Renal cortex interstitium (tissue), 11 donors: Measurements from ENCODE around the gene SEC23A. TPM values are rescaled to one million over a fixed set of nuclear protein-coding genes. Genes with fewer than 3 reads are reported as not detected.
A peak's percentile ranks its signal among the peaks of the same experiment; 100 is the strongest.
"Not testable (repeated sequence)": the region's sequence is repeated elsewhere in the genome, so short reads cannot be mapped to it uniquely, and the experiment has no call there.

Experiments
- DNase-seq, 11 donors: peaks; one replicate each; pipeline ENCODE4 v3.0.0-alpha.2; 2013; ENCODE audit warnings: low read depth in 9 of 11, low spot score in 4 of 11; ENCODE audit errors: extremely low read depth in 1 of 11
- polyA plus RNA-seq, 3 donors: library from polyadenylated mRNA; unstranded; fragments of 120-200 nt; gene quantifications; one replicate each; pipeline ENCODE4 v1.2.1, GENCODE V29; 2013; ENCODE audit not compliant: insufficient read length in 3 of 3

SEC23A gene
- polyA plus RNA-seq, 3 donors: 67.4 to 71.0 (median 69.0) TPM

DNA sequence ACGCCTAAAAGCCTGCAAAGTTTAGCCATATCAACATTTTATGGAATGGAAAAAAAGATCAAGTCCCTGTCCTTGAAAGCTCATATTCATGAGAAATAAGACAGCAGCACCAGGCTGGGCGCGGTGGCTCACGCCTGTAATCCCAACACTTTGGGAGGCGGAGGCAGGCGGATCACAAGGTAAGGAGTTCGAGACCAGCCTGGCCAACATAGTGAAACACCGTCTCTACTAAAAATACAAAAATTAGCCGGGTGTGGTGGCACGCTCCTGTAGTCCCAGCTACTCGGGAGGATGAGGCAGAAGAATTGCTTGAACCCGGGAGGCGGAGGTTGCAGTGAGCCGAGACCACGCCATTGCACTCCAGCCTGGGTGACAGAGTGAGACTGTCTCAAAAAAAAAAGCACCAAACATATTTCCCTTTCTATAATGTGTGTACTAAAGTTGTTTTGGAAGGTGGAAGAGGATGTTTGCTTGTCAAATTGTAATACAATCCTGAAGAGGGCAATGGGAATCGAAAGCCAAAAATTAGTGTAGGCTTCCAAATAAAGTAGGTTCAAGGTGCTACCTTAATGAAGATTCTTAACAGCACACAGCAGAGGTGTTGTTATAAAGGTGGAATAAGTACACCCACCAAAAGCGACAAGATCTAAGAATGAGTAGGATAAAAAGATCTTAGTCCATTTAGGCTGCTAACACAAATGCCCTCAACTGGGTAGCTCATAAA lies 1.2 kb upstream of the SEC23A start:
- DNase-seq: not testable (repeated sequence)

DNA sequence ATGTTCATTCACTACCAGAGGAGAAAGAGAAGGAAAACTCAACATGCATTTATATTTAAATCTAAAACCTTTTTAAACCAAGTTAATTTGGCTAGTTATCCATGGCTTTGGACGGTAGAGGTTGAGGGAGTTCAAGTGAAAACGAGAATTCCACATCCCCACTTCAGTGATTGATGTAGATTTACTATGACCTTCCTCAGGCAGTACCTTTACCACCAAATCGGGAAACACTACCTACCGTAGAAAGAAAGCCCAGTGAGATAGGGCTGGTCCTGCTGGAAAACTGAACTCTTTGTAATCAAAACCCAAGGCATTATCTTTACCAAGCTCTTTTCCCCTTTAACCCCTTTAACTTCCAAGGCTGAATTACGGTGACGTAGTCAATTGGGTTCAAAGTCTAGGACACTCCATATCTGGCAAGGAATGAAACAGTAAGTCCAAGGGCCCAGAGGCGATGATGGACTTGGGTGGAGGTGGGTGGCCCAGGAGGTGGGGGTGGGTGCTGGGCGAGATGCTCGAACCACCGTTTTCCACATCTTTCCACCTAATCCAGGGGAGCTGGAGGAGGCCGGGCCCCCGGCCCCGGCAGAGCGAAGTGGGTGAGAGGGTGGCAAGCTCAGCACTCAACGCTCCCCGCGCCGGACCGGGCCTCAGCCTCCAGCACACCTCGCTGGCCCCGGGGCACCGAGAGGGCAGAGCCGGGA lies 618 bp downstream of the SEC23A start:
- DNase-seq: peak in 7 of 11 donors; percentile 13 to 67 (median 56)

DNA sequence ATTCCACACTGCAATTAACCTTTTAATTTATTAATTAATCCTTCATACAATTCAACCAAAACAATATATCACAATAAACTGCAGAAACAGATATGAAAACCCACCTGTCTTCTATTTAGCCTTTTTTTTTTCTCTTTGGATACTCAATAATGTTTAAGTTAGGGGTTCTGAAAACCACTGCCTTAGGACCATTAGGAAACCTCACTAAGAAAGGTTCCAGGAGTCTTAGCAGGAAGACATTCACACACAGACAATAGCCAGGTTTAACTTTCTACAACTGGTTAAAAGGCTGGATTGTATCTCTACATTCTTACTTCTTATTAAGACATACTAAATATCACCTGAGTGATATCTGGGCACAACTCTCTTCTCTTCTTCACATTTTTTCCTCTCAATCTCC lies 3.3 kb downstream of the SEC23A start:
- no peak for DNase-seq

DNA sequence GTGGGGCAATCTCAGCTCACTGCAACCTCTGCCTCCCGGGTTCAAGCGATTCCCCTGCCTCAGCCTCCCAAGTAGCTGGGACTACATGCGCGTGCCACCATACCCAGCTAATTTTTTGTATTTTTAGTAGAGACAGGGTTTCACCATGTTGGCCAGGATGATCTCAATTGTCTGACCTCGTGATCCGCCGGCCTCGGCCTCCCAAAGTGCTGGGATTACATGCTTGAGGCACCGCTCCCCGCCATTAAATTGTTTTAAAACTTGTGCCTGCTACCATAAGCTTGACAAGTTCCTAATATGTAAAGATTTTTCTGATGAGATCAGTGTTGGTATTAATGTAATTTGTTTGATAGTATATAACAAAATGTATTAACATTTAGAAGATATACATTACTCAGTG lies 3.8 kb downstream of the SEC23A start:
- not testable (repeated sequence) for DNase-seq

DNA sequence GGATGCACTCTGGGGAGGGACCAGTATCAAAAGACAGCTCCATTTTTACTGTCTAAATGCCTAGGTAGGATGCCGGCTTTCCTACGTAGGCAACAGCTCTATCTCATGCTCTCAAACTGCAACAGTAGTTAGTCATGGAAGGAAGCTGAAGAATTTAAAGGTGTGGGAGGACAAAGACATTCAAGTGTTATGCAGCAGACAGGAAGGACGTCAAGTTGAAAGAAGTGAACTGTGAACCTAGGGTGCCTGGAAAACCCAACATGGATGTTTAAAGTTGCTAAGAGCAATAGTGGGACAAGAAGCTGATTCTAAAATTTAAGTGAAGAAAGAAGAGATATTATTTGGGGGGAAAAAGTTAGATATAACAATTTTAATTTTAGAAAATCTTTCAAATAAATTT lies 5.9 kb downstream of the SEC23A start:
- DNase-seq: no peak

DNA sequence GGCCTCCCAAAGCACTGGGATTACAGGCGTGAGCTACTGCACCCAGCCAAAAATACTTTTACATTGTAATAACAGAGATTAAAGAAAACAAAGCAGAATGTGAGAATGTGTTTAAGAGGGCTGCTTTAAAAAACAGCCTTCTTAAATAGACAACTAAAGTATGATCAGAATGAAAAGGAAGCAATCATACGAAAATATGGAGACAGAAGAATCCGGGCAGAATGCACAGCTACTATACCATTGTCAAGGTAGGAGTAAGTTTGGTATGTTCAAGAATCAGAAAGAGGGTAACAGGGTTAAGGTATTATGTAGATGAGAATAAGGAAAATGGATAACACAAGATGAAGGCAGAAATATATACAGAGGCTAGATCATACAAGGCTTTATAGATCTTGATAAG lies 8.5 kb downstream of the SEC23A start:
- DNase-seq: no peak

DNA sequence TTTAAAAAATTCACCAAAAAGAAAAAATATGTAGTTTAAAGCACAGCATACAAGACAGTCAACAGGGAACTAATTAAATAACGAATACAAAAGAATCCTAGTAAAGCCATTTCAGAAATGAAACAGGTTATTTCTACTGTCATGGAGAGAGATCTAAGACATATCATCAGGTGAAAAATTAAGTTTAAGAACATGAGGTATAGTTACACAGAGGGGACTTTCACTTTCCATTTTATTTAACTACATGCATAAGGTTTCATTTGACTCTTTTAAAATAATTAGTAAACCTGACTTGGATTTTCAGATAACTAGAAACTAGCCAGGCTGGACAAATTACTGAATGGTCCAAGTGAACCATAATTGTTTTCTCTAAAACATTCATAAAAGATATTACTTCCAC lies 11.3 kb downstream of the SEC23A start:
- no peak for DNase-seq

DNA sequence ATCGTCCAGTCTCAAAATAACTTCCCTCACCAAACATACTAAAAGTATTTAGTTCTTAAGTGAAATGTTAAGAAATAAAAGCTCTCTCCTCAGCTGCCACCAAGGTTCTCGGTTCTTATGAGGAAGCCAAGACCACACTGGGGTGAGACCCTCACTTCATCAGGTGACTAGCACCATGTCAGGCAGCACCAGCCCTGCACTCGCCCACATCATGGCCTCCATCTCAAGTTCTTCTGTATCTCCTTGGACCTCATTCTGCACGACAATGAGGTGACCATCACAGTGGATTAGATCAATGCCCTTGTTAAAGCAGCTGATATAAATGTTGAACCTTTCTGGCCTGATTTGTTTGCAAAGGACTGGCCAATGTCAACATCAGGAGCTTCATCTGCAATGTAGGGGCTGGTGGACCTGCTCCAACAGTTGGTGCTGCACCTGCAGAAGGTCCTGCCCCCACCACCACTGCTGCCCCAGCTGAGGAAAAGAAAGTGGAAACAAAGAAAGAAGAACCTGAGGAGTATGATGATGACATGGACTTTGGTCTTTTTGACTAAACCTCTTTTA lies 12.4 kb downstream of the SEC23A start:
- DNase-seq: no peak

DNA sequence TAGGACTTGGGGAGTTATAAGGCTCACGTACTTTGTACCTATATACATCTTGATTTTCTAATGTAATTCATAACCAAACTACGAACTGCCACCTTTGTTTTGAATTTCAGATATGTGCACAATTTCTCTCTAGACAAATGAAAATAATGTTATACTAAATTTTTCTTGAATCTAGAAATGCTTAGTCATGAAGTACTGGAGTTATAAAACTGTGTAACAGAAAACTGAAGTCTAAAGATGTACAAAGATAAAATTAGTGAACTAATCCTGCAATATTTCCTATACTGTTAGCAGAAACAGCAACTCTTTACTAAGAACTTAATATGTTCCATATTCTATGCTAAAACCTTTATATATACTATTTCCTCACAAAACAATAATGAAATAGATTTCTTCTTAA lies 15.5 kb downstream of the SEC23A start:
- no peak for DNase-seq

DNA sequence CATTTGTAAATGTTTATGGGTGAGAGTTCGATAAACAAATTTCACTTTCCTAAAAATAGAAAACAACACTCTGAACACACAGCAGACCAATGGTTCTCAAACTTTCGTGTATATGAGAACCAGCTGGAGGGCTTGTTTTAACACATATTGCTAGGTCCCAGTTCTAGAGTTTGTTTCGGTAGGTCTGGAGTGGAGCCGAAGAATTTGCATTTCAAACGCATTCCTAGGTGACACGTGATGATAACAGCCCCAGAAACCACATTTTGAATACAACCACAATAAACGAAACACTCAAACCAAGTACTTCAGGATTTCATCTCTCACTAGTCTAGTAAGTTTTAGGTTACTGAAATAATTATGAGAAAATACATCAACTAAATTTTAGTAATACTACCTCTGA lies 17.1 kb downstream of the SEC23A start:
- no peak for DNase-seq

DNA sequence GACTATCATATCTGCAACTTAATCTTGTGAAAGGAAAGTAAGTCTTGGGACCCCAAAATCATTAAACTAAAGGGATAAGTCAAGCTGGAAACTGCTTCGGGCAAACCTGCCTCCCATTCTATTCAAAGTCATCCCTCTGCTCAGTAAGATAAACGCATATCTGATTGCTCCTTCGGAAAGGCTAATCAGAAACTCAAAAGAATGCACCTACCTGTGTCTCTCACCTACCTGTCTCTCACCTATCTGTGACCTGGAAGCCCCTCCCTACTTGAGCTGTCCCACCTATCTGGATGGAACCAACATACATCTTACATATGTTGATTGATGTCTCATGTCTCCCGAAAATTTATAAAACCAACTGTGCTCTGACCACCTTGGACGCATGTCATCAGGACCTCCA lies 19.9 kb downstream of the SEC23A start:
- DNase-seq: no peak

DNA sequence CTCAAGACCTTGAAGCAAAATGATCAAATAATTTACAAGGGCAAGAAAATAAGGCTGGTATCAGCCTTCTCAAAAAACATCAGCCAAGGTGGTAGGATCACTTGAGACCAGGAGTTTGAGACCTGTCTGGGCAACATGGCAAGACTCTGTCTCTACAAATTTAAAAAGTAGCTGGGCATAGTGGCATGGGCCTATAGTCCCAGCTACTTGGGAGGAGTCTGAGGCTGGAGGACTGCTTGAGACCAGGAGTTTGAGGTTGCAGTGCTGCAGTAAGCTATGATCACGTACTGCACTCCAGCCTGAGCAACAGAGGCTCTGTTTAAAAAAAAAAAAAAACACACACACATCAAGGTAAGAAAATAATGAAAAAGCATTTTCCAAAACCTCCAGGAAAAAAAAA lies 22.1 kb downstream of the SEC23A start:
- DNase-seq: no peak

DNA sequence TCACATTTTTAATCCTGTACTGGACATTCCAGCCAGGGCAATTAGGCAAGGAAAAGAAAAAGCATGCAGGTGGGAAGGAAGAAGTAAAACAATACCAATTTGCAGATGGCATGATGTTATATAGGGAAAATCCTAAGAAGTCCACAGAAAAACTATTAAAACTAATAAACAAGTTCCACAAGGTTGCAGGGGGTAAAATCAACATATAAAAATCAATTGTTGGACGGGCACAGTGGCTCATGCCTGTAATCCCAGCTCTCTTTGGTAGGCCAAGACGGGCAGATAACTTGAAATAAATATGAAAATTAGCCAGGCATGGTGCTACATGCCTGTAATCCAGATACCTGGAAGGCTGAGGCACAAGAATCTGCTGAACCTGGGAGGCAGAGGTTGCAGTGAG lies 31.9 kb downstream of the SEC23A start:
- DNase-seq: no peak

DNA sequence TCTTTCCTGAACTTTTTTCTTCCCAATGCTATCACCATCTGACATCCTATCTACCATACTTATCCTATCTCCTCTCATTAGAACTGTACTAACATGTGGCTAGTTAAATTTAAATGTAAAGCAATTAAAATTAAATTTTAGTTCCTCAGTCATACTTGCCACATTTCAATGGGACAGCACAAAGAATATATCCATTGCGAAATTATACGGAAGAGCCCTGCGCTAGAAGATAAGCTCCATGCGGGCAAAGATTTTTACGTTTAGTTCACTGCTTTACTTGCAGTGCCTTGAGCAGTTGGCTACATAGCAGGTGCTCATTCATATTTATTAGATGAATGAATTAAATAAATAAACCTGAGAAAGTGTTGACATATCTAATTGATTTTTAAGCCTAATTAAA lies 33.1 kb downstream of the SEC23A start:
- no peak for DNase-seq

DNA sequence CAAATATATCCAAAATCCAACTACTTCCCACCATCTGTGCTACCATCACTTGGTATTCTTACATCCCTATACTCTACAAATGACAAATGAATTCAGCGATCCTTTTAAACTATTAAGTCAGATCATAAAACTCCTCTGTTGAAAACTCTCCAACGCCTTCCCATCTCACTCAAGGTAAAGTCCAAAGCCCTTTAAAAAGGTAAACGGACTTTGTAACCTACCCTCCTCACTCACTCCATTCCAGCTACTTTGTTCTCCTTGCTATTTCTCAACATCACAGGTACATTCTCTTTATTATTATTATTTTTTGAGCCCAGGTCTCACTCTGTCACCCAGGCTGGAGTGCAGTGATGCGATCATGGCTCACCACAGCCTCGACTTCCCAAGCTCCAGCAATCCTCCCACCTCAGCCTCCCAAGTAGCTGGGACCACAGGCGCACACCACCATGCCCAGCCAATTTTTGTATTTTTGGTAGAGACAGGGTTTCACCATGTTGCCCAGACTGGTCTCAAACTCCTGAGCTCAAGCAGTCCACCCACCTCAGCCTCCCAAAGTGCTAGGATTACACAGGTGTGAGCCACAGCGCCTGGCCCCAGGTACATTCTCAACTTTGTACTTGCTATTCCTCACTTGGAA lies 33.7 kb downstream of the SEC23A start:
- DNase-seq: not testable (repeated sequence)

DNA sequence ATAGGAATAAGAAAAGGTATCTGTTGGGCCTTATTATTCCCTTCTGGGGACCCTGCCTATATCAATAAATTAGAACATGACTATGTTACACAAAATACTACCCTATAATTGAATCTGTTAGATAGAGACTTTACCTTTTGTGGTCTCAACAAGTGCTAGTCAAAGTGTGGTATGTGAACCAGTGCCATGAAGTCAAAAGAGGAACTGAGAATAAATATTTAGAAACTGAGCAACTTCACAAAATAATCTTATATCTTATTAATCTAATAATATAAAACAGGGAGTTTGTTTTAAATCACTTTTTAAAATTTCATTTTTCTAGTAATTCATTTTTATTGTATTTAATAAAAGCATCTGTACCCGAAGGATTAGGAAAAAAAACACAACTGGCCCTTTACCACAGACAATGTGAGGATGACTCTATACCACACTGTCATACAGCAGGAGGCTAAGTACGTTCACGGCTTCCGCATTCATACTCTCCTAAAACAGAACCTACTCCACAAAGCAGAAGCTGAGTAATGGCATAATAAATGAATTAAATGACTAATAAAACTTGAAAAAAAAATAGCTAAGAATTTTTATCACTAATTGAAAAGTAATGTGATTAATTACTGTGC lies 42.1 kb downstream of the SEC23A start:
- DNase-seq: no peak

DNA sequence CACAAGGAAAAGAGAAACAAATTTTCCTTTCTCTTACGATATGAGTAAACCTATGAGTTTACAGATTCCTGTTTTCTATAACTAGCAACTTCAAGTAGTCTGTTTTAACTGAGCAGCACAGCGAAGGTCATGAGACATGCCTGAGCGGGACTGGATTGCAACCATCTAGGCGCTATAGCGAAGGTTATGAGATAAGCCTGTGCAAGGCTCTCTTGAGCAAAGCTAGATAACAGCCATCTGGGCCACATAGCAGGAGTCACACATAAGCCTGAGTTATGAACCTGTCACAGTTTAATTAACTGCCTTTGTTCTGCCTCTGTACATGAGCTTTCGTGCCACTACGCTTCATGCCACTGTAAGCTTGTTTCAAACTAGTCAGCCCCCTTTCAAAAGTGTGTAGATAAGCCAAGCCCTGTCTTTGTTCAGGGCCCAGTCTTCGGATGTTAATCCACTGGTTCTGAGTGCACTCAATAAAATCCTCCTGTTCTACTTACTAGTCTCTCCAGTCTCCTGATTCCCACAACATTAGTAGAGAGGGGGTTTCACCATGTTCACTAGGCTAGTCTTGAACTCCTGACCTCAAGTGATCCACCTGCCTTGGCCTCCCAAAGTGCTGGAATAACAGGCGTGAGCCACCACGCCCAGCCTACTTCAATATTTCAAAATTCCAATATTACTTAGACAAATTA lies 47.1 kb downstream of the SEC23A start:
- DNase-seq: no peak

DNA sequence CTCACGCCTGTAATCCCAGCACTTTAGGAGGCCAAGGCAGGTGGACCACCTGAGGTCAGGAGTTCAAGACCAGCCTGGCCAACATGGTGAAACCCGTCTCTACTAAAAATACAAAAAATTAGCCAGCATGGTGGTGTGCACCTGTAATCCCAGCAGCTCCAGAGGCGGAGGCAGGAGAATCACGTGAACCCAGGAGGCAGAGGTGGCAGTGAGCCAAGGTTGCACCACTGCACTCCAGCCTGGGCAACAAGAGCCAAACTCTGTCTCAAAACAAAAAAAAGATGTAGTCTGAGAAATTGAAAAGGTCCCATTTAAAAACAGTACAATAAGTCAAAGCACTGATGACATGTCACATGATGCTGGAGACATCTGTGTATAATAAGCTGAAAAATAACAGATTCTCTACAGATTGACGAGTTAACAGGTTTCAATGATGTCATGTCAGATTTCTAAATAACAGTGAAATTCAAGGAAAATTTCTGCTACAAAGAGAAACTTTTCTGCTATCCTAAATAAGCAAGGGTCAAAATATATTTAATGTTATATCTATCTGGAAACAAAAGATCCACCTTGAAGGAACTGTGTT lies 50.1 kb downstream of the SEC23A start:
- DNase-seq: not testable (repeated sequence)

DNA sequence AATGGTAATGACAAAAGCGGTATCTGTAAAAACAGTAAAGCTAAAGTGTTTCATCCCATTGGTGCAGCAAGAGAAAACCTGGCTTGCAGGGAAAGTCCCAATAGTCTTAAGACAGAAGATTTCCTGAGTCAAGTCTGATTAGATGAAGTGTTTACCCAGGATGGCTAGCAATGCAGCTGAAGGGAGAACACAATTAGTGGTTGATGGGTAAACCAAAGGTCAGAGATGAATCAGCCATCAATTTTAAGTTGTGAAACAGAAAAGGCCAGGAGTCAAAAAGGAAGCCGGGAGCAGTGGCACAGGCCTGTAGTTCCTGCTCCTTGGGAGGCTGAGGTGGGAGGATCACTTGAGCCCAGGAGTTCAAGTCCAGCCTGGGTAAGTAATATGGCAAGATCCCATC lies 52.6 kb downstream of the SEC23A start:
- DNase-seq: no peak
